DMS53 (cell line): ENCODE measurements around the gene SH3GL2.

ENCODE experiments used
- DNase-seq: peaks from one replicate; lab custom pipeline; 2025; lab: John Stamatoyannopoulos, UW

The SH3GL2 gene

DNA sequence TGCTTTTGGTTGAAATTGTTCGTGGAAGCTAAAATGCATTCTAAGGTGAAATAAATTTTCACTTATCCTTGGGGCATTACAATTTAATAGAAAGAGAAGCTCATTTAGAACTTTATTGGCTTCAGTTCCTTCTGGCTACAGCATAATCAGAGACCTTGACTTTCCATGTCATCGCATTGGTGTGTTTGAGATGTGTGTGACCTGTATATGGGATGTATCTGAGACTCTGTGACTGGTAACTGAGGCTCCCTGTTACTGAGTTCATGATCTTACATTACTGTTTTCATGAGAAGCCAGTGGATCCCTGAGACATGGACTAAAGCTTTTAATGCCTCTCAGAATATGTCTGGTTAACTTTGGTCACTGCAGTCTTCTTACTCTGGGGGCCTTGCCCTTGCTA, 32.5 kb downstream of the SH3GL2 start:
- no peak for DNase-seq

DNA sequence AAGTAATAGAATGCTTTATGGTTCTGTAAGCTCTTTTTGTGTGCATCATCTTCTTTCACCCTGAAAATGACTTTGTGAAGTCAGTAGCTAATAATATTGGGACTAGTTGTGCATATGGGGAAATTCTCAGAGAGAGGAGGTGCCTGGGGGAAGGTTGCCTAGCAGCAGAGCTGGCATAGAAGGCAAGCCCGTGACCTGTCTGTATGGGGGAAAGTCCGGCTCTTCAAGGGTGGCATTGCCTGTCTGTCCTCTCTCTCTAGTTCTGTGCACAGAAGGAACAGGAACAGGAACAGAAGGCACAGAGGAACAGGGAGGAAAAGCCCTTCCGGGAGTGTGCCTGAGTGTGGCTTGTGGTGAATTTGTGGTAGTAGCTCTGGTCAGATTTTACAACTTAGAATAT, 33.1 kb downstream of the SH3GL2 start:
- peak; percentile 46 for DNase-seq

DNA sequence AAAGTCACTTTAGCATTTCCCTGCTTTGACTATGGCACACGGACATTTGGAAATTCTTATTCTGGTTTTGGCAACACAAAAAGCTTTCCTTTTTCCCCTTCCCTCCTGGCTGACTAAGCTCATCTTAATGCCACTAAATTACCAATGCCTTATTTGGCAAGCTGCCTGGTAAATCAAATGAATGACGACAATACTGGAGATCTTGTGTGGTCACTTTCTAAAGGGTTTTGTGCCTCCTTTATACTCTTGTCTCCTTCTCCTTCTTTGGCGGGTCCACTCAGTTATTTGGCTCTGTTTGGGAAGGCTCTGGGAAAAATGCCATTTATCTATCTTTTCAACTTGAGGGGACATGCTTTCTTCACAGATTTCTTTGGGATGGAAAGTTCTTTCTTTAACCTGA, 34.9 kb downstream of the SH3GL2 start:
- DNase-seq, result no peak

DNA sequence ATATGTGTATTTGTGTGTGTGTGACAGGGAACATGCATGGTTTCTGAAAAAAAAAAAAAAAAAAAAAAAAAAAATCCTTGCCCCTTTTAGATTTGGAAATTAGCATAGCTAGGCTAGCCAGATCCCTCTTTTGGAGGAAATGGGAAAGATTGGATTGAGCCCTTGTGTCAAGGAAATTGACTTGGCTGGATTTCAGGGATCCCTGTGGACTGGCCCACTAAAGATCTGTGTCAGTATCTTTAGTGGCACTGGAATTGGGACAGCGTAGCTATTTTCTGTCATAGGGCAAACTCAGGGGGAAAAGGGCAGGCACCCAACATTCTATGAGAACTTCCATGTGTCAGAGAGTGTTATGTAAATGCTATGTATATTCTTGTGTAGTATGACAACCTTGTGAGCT, 35.4 kb downstream of the SH3GL2 start:
- DNase-seq, result no peak

- peak; percentile 7 for DNase-seq
These were observed 36.0 kb downstream of the SH3GL2 start for GRCh38 chr9:17614903-17615302.

DNA sequence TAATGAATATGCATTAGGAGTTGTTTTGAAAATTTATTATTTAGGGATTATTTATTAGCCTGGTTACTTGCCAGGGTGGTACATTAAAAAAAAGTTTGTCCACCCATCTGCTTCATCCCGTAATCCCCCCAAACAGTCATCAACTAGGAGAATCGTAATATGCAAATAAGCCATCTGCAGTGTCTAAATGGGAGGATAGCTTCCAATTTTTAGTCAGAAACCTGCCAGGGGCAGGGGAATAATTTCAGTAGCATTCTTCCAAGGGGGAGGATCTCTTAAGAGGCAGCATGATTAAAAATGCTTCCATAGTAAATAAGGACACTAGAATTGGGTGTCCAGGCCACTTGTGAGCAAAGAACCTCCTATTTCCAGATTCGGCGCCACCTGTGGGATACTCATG, 43.3 kb downstream of the SH3GL2 start:
- DNase-seq, result no peak

DNA sequence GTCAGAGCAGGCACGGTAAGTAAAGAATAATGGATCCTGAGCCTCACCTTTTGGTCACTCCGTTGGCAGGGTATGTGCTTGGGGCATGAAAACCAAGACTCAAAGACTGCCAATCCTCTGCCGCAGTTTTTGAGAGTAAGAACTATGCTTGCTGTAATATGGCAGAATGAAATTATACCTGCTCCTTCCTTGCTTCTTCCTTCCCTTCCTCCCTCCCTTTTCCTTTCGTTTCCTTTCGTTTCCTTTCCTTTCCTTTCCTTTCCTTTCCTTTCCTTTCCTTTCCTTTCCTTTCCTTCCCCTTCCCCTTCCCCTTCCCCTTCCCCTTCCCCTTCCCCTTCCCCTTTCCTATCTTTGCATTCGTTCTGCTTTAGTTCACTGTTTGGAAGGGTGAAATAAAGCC, 43.9 kb downstream of the SH3GL2 start:
- no peak for DNase-seq

GRCh38 chr9:17623965-17624364, 45.1 kb downstream of the SH3GL2 start:
- no peak for DNase-seq

GRCh38 chr9:17624571-17624970, 45.7 kb downstream of the SH3GL2 start:
- DNase-seq, result no peak

DNA sequence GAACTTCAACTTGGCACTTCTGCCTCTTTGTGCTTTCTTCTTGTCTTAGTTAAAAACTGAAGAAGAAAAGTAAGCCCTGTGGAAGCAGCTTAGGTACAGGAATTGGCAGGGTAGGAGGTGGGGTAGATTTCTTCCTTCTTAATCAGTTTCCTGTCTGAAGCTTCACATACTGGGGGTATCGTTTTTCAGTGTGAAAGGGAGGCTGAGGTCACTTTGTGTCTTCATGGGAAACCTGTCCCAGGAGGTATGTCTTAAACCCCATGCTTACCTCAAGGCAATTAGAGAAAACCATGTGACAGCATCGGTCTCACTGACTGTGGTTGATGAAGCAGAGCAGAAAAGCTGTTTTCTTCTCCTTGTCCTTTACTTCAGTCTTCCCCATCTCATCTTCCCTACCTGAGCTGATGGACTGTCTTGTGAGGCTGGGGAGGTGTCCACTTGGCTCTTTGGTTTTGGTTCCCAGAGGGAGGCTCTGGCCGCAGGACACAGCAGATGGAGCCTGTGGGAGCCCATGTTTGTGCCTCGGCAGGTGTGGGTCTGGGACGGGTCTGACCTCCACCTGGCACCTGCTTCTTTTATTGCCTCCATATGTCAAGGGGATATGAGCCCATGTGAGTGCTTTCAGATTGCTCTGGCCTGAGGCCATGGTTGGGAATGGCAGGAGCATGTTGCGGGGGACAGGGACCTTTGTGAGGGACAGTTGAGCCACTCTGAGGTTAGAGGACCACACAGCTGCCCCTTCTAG, 47.0 kb downstream of the SH3GL2 start:
- DNase-seq, result peak; percentile 54

- DNase-seq, result peak; percentile 94
These were observed 48.8 kb downstream of the SH3GL2 start for GRCh38 chr9:17627641-17628040.

GRCh38 chr9:17628624-17629023, 49.8 kb downstream of the SH3GL2 start:
- DNase-seq, result no peak

- DNase-seq, result no peak
These were observed 51.7 kb downstream of the SH3GL2 start for GRCh38 chr9:17630531-17630949.

DNA sequence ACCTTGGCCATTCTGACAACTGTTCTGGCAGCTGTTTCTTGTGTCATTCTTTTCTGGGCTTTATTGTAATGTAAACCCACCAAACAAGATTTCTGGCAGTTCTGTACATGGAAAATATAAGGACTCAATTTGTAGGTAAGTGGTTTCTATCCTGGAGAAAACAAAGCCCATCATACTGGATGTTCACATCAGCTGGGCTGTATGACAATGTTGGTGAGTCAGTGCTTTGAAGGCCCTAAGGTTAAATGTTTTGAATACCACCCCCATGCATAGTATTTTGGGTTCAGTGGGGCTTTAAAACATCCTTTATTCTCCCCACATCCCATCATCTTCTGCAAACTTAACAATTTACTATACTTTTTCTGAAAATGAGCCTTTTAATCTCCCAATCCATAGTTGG, 52.5 kb downstream of the SH3GL2 start:
- DNase-seq, result no peak

DNA sequence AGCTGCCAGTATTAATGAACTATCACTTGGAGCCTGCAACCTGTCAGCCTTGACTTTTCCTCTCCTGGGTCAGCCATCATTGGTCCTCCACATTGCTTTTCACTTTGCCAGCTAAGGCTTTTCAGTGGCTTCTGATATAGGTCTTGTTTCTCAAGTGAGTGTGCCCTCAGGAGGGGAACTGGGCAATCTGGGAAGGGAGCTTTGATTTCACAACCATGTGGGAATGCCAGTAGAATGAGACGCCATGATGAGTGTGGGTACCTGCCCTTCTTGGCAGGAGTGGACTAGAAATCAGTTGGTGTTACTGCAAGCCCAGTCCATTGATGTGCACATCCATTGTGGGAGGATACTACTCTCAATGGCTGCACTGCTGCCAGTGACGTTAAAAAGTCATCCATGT, 54.1 kb downstream of the SH3GL2 start:
- no peak for DNase-seq

DNA sequence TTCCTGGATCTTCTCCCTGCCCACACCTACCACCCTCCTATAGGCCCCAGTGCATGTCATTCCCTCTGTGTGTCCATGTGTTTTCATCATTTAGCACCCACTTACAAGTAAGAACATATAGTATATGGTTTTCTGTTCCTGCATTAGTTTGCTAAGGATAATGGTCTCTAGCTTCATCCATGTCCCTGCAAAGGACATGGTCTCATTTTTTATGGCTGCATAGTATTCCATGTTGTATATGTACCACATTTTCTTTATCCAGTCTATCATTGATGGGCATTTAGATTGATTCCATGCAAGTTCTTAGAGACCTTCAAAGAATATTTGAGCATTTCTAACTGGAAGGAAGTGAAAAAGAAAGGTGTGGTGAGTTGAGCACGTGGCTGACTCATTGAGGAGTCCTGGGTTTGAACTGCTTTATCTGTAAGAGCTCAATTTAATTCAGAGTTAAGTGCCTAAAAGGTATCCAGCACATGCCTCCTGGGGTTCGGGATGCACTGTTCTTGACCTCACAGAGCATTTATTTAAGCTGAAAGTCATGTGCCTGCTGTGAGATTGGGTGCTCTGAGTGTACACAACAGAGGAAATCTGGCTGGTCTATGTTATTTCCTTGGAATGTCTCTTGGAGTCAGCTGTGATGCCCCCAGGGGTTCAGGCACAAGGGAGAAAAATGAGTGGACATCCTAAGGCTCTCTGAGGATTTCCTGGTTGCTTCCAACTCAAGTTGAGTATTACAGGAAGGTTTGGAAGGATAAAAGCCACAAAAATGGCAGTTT, 56.4 kb downstream of the SH3GL2 start:
- DNase-seq, result no peak

GRCh38 chr9:17636349-17636748, 57.5 kb downstream of the SH3GL2 start:
- no peak for DNase-seq

DNA sequence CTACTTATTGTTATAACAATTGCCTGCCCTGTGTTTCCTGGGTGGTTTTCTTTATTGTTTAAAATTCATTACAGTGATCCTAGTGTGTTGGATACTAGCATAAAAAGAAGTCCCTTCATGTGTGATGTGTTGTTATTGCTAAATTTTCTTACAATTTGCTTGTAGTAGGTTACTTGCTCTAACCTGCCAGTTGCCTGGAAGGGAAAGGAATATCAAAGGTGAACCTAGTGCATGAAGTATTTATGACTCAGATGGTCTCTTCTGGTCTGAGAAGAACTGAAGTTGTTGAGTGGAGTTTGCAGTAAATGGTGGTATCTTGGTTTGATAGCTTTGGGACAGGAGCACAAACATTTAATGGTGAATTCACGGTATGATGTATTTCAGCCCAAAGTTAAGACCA, 58.0 kb downstream of the SH3GL2 start:
- no peak for DNase-seq

DNA sequence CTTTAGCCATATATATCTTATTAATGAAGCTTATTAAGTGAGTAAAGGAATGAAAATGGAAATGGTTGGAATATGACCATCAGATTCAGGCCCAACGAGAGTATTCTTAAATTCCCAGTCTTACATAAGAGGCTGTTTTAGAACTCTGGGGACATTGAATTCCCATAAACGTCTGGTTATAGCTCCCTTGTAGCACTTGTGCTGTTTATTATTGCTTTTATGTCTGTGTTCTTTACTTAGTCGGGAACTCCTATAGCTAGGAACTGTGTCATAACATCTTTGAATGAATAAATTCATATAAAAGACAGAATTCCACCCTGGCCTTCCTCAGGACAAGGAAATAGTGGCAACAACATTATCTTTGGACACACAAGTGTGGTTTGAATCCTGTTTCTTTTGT, 58.4 kb downstream of the SH3GL2 start:
- no peak for DNase-seq

- DNase-seq, result no peak
These were observed 69.7 kb downstream of the SH3GL2 start for GRCh38 chr9:17648516-17648915.

DNA sequence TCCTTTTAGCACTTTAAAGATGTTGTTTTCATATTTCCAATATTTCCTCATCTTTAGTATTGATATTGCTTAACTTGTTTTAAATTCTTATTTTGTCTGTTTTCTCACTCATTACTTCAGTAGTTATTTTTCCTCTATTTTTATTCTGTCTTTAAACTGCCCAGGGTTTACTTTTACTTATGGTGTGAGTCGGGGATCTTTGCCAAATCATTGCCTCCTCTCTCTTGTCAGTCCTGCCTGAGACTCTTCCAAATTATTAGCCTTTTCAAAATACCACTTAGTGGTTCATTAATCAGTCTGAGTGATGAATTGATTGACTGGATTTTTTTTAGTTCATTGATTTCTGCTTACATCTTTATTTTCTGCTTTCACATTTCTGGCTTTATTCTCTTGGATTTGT, 72.9 kb downstream of the SH3GL2 start:
- no peak for DNase-seq

- no peak for DNase-seq
These were observed 75.1 kb downstream of the SH3GL2 start for GRCh38 chr9:17653947-17654465.

DNA sequence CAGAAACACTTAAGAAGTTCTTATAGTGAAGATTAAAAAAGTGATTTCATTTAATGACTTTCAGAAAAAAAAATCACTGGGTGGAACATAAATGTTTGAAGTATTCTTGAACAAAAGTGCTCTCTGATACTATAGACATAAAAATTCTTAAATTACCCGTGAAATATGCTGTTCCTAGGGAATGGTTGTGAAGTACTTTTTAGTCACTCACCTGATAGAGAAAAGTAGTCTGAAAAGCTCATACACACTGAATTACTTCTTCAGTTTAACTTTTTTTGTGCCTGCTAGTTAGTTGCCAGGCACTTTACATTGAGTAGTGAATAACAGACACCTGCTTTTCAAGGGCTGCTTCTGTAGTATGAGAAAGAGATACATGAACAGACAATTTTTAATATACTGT, 78.0 kb downstream of the SH3GL2 start:
- no peak for DNase-seq
